IPS-20b (cell line): Measurements from ENCODE around the gene VRTN.

Experiments
- H3K27ac ChIP-seq: one replicate; pipeline ENCODE4 v1.5.1; 2013; ENCODE audit warnings: low read length
- H3K27me3 ChIP-seq: 2 replicates; pipeline ENCODE4 v1.6.1; 2013; ENCODE audit warnings: mild to moderate bottlenecking, low read length, inconsistent platforms; ENCODE audit not compliant: insufficient read depth
- H3K36me3 ChIP-seq: 2 replicates; pipeline ENCODE4 v1.6.1; 2013; ENCODE audit warnings: low read depth, mild to moderate bottlenecking, inconsistent platforms, low read length, moderate library complexity; ENCODE audit not compliant: insufficient read depth
- H3K4me1 ChIP-seq: 2 replicates; pipeline ENCODE4 v1.6.1; 2013; ENCODE audit warnings: mild to moderate bottlenecking, control low read depth, inconsistent platforms, low read length, moderate library complexity; ENCODE audit not compliant: insufficient read depth
- H3K4me3 ChIP-seq: 2 replicates; pipeline ENCODE4 v1.5.1; 2013; ENCODE audit warnings: mild to moderate bottlenecking, low read length, inconsistent platforms
- H3K9ac ChIP-seq: 2 replicates; pipeline ENCODE4 v1.6.1; 2013; ENCODE audit warnings: low read depth, mild to moderate bottlenecking, inconsistent platforms, low read length, moderate library complexity
- H3K9me3 ChIP-seq: 2 replicates; pipeline ENCODE4 v1.6.1; 2013; ENCODE audit warnings: mild to moderate bottlenecking, low read depth, low read length, inconsistent platforms; ENCODE audit not compliant: insufficient read depth

Gene VRTN

DNA sequence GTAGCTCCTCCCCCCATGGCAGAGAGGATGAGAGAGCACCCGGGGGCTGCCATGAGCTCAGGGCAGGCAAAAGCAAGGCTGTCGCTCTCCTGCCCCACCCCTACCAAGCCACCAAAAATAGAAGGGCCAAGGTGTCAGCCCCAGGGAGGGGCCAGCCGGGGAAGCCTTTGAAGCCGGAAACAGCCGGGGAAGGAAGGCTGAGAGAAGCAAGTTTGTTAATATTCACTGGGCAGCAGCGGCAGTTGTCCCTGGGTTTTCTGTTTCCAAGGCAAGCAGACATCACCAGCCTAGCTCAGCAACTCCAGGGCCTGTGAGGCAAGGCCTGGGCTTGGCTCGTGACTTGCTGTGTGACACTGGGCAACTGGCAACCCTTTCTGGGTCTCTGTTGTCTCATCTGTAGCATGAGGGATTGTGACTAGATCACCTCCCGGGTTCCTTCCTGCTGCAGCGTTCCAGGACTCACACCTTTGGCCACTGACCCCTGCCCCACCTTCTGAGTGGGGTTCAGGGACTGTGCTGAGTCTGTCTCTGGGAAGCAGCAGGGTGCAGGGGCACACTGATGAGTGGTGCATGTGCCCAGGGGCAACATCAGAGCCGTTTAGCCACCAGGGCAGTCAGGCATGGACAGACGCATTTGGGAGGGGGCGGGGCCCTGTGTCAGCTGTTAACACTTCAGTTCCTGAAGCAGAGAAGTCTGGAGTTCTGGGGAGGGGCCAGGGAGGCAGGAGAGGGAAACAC, 53.4 kb downstream of the VRTN start:
- peak overlapping the region; percentile 38; the same call in 1 of the 2 replicates for H3K9ac ChIP-seq
- H3K9me3 ChIP-seq, result no peaks in the 10 kb centered on the region
- peaks cover 21% of the 10 kb centered on the region for H3K4me1 ChIP-seq
- H3K27me3 ChIP-seq, result no peaks in the 10 kb centered on the region
- H3K36me3 ChIP-seq, result no peaks in the 10 kb centered on the region
- peak overlapping the region; percentile 33 for H3K4me3 ChIP-seq
- H3K27ac ChIP-seq, result no peak overlapping the region

DNA sequence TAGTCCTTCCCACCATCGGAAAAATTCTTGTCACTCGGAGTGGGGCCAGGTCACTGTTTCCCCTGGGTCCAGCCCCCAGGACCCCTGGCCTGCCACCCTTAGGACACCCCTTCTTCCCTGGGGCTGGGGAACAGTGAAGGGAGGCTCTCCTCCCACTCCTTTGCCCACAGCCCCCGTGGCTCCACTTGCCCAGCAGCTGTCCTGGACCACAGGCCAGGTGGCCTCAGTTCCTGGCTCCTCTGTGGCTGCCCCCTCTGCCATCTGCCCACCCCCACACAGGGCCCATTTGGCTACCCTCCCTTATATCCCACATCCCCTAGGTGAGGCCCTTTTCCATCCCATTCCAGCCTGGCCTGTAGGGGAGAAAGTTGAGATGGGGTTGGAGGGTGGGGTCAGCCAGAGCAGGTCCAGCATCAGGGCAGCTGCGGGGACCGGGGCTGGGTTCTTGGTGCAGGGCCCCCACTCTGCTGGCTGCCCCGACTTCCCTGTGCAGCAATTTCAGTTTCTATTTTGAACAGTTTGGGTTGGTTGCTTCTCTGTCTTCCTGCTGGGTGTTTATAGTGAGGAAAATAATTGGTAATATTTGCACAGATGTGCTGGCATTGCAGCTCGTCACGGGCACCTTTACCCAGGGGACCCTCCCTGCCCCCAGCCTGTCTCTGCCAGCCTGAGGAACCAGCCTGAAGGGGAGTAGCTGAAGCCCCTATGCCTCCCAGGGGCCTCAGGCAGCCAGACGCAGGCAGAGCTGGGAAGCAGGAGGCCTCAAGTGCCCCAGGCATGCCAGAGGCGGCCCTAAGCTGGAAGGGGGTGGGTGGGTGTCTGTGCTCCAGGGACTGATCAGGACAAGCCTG, 54.4 kb downstream of the VRTN start:
- Histone ChIP-seq H3K36me3 (no peaks in the 10 kb centered on the region), H3K9me3 (no peaks in the 10 kb centered on the region), H3K27me3 (no peaks in the 10 kb centered on the region), H3K4me3 (no peak overlapping the region), H3K27ac (no peak overlapping the region), H3K4me1 (peaks cover 21% of the 10 kb centered on the region), H3K9ac (no peak overlapping the region)

DNA sequence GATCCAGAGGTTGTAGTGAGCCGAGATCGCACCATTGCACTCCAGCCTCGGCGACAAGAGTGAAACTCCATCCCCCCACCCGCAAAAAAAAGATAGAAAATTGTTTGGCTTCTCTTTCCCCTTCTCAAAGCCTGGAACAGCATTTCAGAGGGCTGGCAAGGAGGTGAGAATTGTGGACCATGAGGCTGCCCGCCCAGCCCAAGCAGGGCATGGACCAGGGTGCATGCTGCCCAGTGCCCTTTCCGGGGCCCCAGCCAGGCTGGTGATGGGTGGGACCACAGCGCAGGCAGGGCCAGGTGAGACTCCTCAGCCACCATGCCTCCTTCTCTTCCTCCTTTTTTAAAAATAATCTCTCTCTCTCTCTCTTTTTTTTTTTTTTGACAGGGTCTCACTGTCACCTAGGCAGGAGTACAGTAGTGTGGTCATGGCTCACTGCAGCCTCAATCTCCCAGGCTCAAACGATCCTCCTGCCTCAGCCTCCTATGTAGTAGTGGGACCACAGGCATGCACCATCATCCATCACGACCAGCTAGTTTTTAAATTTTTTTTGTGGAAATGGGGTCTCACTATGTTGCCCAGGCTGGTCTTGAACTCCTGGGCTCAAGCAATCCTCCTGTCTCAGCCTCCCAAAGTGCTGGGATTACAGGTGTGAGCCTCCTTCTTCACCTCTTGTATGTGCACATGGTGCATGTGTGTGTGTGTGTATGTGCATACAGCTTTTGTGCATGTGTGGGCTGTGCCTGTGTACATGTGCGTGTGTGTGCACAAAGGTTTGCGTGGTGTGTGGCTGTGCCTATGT, 55.5 kb downstream of the VRTN start:
- no peaks in the 10 kb centered on the region for H3K9me3 ChIP-seq
- peaks cover 21% of the 10 kb centered on the region for H3K4me1 ChIP-seq
- no peaks in the 10 kb centered on the region for H3K36me3 ChIP-seq
- no peak overlapping the region for H3K4me3 ChIP-seq
- no peak overlapping the region for H3K9ac ChIP-seq
- H3K27me3 ChIP-seq, result no peaks in the 10 kb centered on the region
- H3K27ac ChIP-seq, result no peak overlapping the region

DNA sequence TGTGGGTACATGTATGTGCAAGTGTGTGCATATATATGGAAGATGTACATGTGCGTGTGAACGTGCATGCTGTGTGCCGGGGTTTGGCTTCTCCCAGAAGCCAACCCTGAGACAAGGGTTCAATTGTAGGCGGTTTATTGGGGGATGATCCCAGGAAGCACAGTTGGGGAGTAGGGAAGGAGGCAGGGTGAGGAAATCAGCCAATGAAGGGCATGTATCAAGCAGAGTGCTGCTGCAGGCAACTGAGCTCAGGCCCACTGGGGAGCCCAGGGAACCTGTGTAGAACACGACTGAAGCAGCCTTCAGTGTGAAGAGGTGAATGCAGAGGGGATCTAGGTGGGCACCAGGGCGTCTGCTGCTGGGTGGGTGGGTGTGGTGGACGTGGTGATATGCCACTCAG, 56.2 kb downstream of the VRTN start:
- Histone ChIP-seq H3K4me3 (no peak overlapping the region), H3K9me3 (no peaks in the 10 kb centered on the region), H3K27ac (no peak overlapping the region), H3K27me3 (no peaks in the 10 kb centered on the region), H3K4me1 (peaks cover 21% of the 10 kb centered on the region), H3K36me3 (no peaks in the 10 kb centered on the region), H3K9ac (no peak overlapping the region)

DNA sequence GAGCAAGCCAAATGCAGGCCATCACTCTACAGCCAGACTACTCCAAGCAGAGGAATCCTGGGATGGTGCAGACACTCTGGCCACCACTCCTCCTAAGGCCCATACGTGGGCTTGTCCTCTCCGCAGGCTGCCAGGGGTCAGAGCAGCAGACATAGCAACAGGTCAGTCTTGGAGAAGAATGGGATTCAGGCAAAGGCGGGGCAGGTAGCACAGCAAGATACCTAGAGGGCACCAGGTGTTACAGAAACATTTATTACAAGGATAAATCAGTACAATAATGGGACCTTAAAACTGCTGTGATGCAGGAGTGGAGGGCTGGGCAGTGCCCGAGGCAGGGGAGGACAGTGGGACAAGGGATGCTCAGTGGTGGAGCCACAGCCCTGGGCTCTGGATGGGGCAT, 57.4 kb downstream of the VRTN start:
- Histone ChIP-seq H3K9me3 (no peaks in the 10 kb centered on the region), H3K36me3 (no peaks in the 10 kb centered on the region), H3K4me3 (no peak overlapping the region), H3K9ac (no peak overlapping the region), H3K4me1 (peaks cover 18% of the 10 kb centered on the region), H3K27me3 (no peaks in the 10 kb centered on the region; the same call in 1 of the 2 replicates), H3K27ac (no peak overlapping the region)

DNA sequence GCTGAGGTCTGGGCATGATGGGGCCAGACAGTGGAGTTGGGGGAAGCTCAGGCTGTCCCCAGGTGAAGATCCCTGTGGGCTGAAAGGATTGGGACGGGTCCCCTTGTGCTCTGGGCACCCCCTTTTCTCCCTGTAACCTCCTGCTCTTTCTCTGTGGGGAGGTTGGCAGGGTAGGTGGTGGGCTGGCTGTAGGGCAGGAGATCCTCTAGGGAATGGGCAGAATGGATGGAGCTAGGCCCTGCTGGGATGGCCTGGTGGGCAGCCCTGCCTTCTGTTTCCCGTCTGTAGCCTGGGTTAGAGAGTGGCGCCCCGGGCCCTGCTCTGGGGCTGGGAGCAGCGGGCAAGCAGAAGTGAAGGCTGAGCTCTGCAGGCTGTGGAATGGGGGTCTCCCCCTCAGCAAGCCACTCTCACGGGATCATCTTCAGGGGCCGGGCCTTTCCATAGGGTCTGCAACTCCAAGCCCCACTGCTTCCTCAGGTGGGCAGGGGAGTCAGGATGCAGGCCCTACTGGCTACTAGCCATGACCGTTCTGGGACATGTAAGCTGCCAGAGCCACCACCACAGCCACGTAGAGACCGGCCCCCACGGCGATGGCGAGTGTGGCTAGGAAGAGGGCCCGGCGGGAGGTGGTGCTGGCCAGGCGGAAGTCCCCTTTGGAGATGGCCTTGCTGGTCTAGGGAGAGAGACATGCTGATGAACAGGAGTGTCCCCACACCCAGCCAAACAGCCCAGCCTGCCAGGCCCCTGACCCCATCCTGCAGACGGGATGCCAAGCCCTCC, 58.9 kb downstream of the VRTN start:
- no peaks in the 10 kb centered on the region for H3K9me3 ChIP-seq
- H3K27me3 ChIP-seq, result no peaks in the 10 kb centered on the region; the same call in 1 of the 2 replicates
- no peaks in the 10 kb centered on the region for H3K36me3 ChIP-seq
- peaks cover 6% of the 10 kb centered on the region for H3K4me1 ChIP-seq
- no peak overlapping the region for H3K9ac ChIP-seq
- no peak overlapping the region for H3K4me3 ChIP-seq
- no peak overlapping the region for H3K27ac ChIP-seq

DNA sequence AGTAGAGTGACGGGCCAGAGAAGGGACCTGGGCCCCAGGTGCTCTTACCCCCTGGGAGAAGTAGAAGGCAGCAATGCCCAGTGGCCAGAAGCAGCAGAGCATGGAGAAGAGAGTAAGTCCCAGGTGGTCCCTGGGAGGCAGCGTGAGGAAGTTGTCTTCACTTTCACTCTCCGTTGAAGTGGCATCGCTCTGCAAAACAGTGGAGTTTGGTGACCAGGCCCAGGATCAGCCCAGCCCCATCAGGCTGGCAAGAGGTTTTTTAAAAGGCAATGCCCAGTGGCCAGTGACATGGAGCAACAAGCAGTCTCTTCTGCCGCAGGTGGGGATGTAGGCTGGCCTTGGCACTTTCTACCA, 59.5 kb downstream of the VRTN start:
- 0 out of 2 replicates have a peak, but pooled peaks cover 1% of the 10 kb centered on the region for H3K4me1 ChIP-seq
- no peak overlapping the region for H3K9ac ChIP-seq
- no peak overlapping the region for H3K27ac ChIP-seq
- no peaks in the 10 kb centered on the region for H3K36me3 ChIP-seq
- H3K9me3 ChIP-seq, result no peaks in the 10 kb centered on the region
- H3K27me3 ChIP-seq, result no peaks in the 10 kb centered on the region; the same call in 1 of the 2 replicates
- no peak overlapping the region for H3K4me3 ChIP-seq

DNA sequence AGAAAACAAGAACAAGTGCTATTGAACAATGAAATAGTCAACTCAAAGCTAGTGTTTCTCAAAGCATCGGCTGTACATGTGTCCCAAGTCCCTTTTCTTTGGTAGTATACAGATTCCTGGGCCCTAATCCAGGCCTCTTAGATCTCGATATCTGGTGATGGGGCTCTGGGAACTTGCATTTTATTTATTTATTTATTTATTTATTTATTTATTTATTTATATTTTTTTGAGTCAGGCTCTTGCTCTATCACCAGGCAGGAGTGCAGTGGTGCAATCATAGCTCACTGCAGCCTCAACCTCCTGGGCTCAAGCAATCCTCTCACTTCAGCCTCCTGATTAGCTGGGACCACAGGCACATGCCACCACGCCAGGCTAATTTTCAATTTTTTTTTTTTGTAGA, 60.6 kb downstream of the VRTN start:
- H3K27me3 ChIP-seq, result no peaks in the 10 kb centered on the region; the same call in 1 of the 2 replicates

DNA sequence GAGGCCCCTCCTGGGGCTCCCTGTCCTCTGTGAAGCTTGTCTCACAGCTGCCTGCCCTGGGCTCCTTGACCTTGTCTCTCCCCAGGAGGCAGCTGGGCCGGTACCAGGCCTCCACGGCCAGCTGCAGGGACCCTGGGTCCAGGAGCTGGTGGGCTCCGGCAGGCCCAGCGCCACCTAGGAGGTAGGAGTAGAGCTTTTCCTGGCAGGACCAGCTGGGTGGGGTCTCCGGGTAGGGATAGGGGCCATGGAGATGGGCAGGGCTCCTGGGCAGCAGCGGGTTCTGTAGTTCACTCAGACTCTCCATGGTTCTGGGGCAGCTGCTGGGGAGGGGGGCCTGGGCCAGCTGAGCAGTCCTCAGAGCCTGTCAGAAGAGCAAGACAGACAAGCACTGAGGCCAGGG, 61.2 kb downstream of the VRTN start:
- H3K27me3 ChIP-seq, result no peaks in the 10 kb centered on the region; the same call in 1 of the 2 replicates
- H3K4me3 ChIP-seq, result no peak overlapping the region
- no peaks in the 10 kb centered on the region for H3K9me3 ChIP-seq
- no peaks in the 10 kb centered on the region for H3K36me3 ChIP-seq
- H3K4me1 ChIP-seq, result peaks cover 10% of the 10 kb centered on the region
- H3K27ac ChIP-seq, result no peak overlapping the region
- H3K9ac ChIP-seq, result no peak overlapping the region

More for the DNA sequence above, 60.6 kb downstream of the VRTN start:
- H3K36me3 ChIP-seq, result no peaks in the 10 kb centered on the region
- no peak overlapping the region for H3K4me3 ChIP-seq
- H3K27ac ChIP-seq, result no peak overlapping the region
- no peaks in the 10 kb centered on the region for H3K9me3 ChIP-seq
- no peak overlapping the region for H3K9ac ChIP-seq
- peaks cover 4% of the 10 kb centered on the region for H3K4me1 ChIP-seq
